ENCODE results near the gene LIMCH1.

GRCh38 chr4:41713768-41714167 is 175.8 kb downstream of the LIMCH1 start:
- TF ChIP-seq PBX3 (IDR thresholded peaks at IDR 0.05): no peak
- TF ChIP-seq USF2 (IDR thresholded peaks at IDR 0.05; ENCODE audit: borderline replicate concordance, low read depth, low read length): no peak
- TF ChIP-seq YY1 (IDR thresholded peaks at IDR 0.05; ENCODE audit: low read depth): no peak
- no peak for TF ChIP-seq CTCF (IDR thresholded peaks at IDR 0.05)
- no peak for TF ChIP-seq JUND (IDR thresholded peaks at IDR 0.05)
- no peak for TF ChIP-seq POLR2AphosphoS5 (IDR thresholded peaks at IDR 0.05; ENCODE audit: low read depth, low read length)
- TF ChIP-seq CHD2 (IDR thresholded peaks at IDR 0.05; ENCODE audit: low read length, partially characterized antibody): no peak
- no peak for TF ChIP-seq FOXJ3 (CRISPR knock-in tag; IDR thresholded peaks at IDR 0.05)
